Medulla oblongata (tissue), 1 donor: ENCODE measurements around the gene ZYG11B.
"Not testable (repeated sequence)": the region's sequence is repeated elsewhere in the genome, so short reads cannot be mapped to it uniquely, and the experiment has no call there.

ENCODE experiments used
- DNase-seq: peaks from one replicate; pipeline ENCODE4 v3.0.0-alpha.2; 2015; ENCODE audit errors: extremely low spot score

ZYG11B gene

GRCh38 chr1:52707927-52708655, 18.2 kb upstream of the ZYG11B start:
- DNase-seq: peak; percentile 27

GRCh38 chr1:52709016-52709415, 17.2 kb upstream of the ZYG11B start:
- DNase-seq: no peak

- DNase-seq: no peak
These were observed 12.7 kb upstream of the ZYG11B start for GRCh38 chr1:52713590-52713989.

GRCh38 chr1:52715296-52715695, 11.0 kb upstream of the ZYG11B start:
- DNase-seq: not testable (repeated sequence)

- DNase-seq: no peak
These were observed 3.0 kb upstream of the ZYG11B start for GRCh38 chr1:52723260-52723659.

- no peak for DNase-seq
These were observed 369 bp upstream of the ZYG11B start for GRCh38 chr1:52725903-52726264.

GRCh38 chr1:52727114-52727586, 897 bp downstream of the ZYG11B start:
- no peak for DNase-seq

- DNase-seq: no peak
These were observed 1.9 kb downstream of the ZYG11B start for GRCh38 chr1:52727956-52728656.

- no peak for DNase-seq
These were observed 7.1 kb downstream of the ZYG11B start for GRCh38 chr1:52733368-52733767.

- not testable (repeated sequence) for DNase-seq
These were observed 9.1 kb downstream of the ZYG11B start for GRCh38 chr1:52735371-52735770.

- no peak for DNase-seq
These were observed 11.9 kb downstream of the ZYG11B start for GRCh38 chr1:52738148-52738547.

- DNase-seq: no peak
These were observed 12.6 kb downstream of the ZYG11B start for GRCh38 chr1:52738893-52739292.

GRCh38 chr1:52739699-52740467, 13.6 kb downstream of the ZYG11B start:
- no peak for DNase-seq

- DNase-seq: no peak
These were observed 15.0 kb downstream of the ZYG11B start for GRCh38 chr1:52741259-52741658.

- DNase-seq: no peak
These were observed 19.9 kb downstream of the ZYG11B start for GRCh38 chr1:52746189-52746588.

- DNase-seq: no peak
These were observed 21.2 kb downstream of the ZYG11B start for GRCh38 chr1:52747450-52747849.

- DNase-seq: peak; percentile 31
These were observed 21.9 kb downstream of the ZYG11B start for GRCh38 chr1:52748119-52748518.

- DNase-seq: not testable (repeated sequence)
These were observed 23.2 kb downstream of the ZYG11B start for GRCh38 chr1:52749496-52749895.

GRCh38 chr1:52750139-52750538, 23.9 kb downstream of the ZYG11B start:
- not testable (repeated sequence) for DNase-seq

- peak; percentile 12 for DNase-seq
These were observed 25.6 kb downstream of the ZYG11B start for GRCh38 chr1:52751589-52752483.

GRCh38 chr1:52752484-52752826, 26.2 kb downstream of the ZYG11B start:
- DNase-seq: no peak

- DNase-seq: no peak
These were observed 26.9 kb downstream of the ZYG11B start for GRCh38 chr1:52753169-52753568.
